IMR-90 (cell line): ENCODE data around the gene ELMO1. TPM values are rescaled to one million over a fixed set of nuclear protein-coding genes. Genes with fewer than 3 reads are reported as not detected.

Source experiments
- ATAC-seq: fragments of 200-7000 bp; cut with Tn5 transposase; 2 replicates; pipeline ENCODE4 v1.9.1; 2020; ENCODE audit warnings: low read depth, mild to moderate bottlenecking, moderate library complexity
- BruUV-seq: library from RNA; stranded (reverse); fragments of 400-500 nt; replicated peaks from 2 replicates; lab custom pipeline; 2021; lab: Mats Ljungman, UMichigan
- CTCF ChIA-PET: fragments of 300-600 bp; formaldehyde crosslinking; extraction: SDS; loops from one replicate; lab custom pipeline; 2021; ENCODE audit warnings: antibody characterized with exemption; lab: Yijun Ruan, JAX
- POLR2A ChIA-PET: fragments of 300-600 bp; sonication (Branson Sonifier 250); formaldehyde crosslinking; loops from one replicate; lab custom pipeline; 2022; ENCODE audit warnings: antibody characterized with exemption; ENCODE audit not compliant: unreplicated experiment; lab: Charles Lee
- DNase-seq: peaks from one replicate; pipeline ENCODE4 v3.0.0; 2013
- H2AFZ ChIP-seq: replicated peaks from 2 replicates; pipeline ENCODE3; 2013; ENCODE audit warnings: low read length, mild to moderate bottlenecking; ENCODE audit not compliant: poor library complexity
- H2AK5ac ChIP-seq: 2 replicates; pipeline ENCODE4 v1.6.1; 2013; ENCODE audit warnings: low read depth, low read length, inconsistent platforms
- H2AK9ac ChIP-seq: replicated peaks from 2 replicates; pipeline ENCODE3; 2013; ENCODE audit warnings: mild to moderate bottlenecking, low read depth, low read length, moderate library complexity; ENCODE audit not compliant: poor library complexity
- H2BK120ac ChIP-seq: 2 replicates; pipeline ENCODE4 v1.6.1; 2013; ENCODE audit warnings: low read depth, low read length, inconsistent platforms
- H2BK15ac ChIP-seq: 3 replicates; pipeline ENCODE4 v1.6.1; 2013; ENCODE audit warnings: low read depth, low read length, inconsistent platforms
- H2BK20ac ChIP-seq: 2 replicates; pipeline ENCODE4 v1.6.1; 2013; ENCODE audit warnings: low read depth, mild to moderate bottlenecking, inconsistent platforms, low read length, moderate library complexity
- H2BK5ac ChIP-seq: 2 replicates; pipeline ENCODE4 v1.6.1; 2013; ENCODE audit warnings: mild to moderate bottlenecking, low read depth, low read length, inconsistent platforms; ENCODE audit not compliant: poor library complexity, severe bottlenecking
- H3K14ac ChIP-seq: replicated peaks from 2 replicates; pipeline ENCODE4 v1.6.1; 2013; ENCODE audit warnings: low read depth, low read length, inconsistent platforms
- H3K18ac ChIP-seq: 2 replicates; pipeline ENCODE4 v1.6.1; 2013; ENCODE audit warnings: low read depth, low read length, control low read depth
- H3K23ac ChIP-seq: 2 replicates; pipeline ENCODE4 v1.6.1; 2013; ENCODE audit warnings: low read depth, low read length, inconsistent platforms
- H3K27ac ChIP-seq: 2 replicates; pipeline ENCODE4 v1.5.1; 2013; ENCODE audit warnings: mild to moderate bottlenecking, control low read depth, low read length; ENCODE audit not compliant: insufficient read depth
- H3K27me3 ChIP-seq: 2 replicates; pipeline ENCODE4 v1.6.1; 2013; ENCODE audit warnings: low read length; ENCODE audit not compliant: control insufficient read depth, insufficient read depth
- H3K36me3 ChIP-seq: 2 replicates; pipeline ENCODE4 v1.6.1; 2013; ENCODE audit warnings: low read length, mixed read lengths; ENCODE audit not compliant: control insufficient read depth, insufficient read depth
- H3K4ac ChIP-seq: 2 replicates; pipeline ENCODE4 v1.6.1; 2013; ENCODE audit warnings: low read depth, low read length, inconsistent platforms
- H3K4me1 ChIP-seq: 2 replicates; pipeline ENCODE4 v1.6.1; 2013; ENCODE audit warnings: low read length, mixed read lengths; ENCODE audit not compliant: control insufficient read depth, insufficient read depth
- H3K4me2 ChIP-seq: 2 replicates; pipeline ENCODE4 v1.6.1; 2013; ENCODE audit warnings: low read depth, mild to moderate bottlenecking, control low read depth, low read length, moderate library complexity
- H3K4me3 ChIP-seq: 2 replicates; pipeline ENCODE4 v1.5.1; 2013; ENCODE audit warnings: low read depth, mild to moderate bottlenecking, control low read depth, low read length, moderate library complexity; ENCODE audit not compliant: insufficient read depth
- H3K56ac ChIP-seq: 2 replicates; pipeline ENCODE4 v1.6.1; 2013; ENCODE audit warnings: low read length, inconsistent platforms; ENCODE audit not compliant: insufficient read depth; ENCODE audit errors: extremely low read depth
- H3K79me1 ChIP-seq, 2 experiments: 2 replicates each; pipeline ENCODE4 v1.6.1; 2013; ENCODE audit warnings: low read length in 2 of 2, inconsistent platforms in 1 of 2, low read depth in 1 of 2
- H3K9ac ChIP-seq: 2 replicates; pipeline ENCODE4 v1.6.1; 2013; ENCODE audit warnings: low read depth, low read length, control low read depth
- H3K9me1 ChIP-seq: 2 replicates; pipeline ENCODE4 v1.6.1; 2013; ENCODE audit warnings: low read length, inconsistent platforms; ENCODE audit not compliant: insufficient read depth
- H3K9me3 ChIP-seq: 2 replicates; pipeline ENCODE4 v1.6.1; 2013; ENCODE audit warnings: low read length; ENCODE audit not compliant: control insufficient read depth, insufficient read depth
- H4K20me1 ChIP-seq: 2 replicates; pipeline ENCODE4 v1.6.1; 2013; ENCODE audit warnings: low read length, inconsistent platforms; ENCODE audit not compliant: insufficient read depth
- H4K5ac ChIP-seq: 2 replicates; pipeline ENCODE4 v1.6.1; 2013; ENCODE audit warnings: mild to moderate bottlenecking, low read depth, low read length, control low read depth
- H4K8ac ChIP-seq, 2 experiments: 2 replicates each; pipeline ENCODE4 v1.6.1; 2013; ENCODE audit warnings: low read depth in 2 of 2, low read length in 2 of 2, control low read depth in 1 of 2, inconsistent platforms in 1 of 2
- H4K91ac ChIP-seq: 2 replicates; pipeline ENCODE4 v1.6.1; 2013; ENCODE audit warnings: low read depth, low read length, inconsistent platforms; ENCODE audit not compliant: insufficient read depth
- CEBPB ChIP-seq: IDR thresholded peaks from 2 replicates; pipeline ENCODE4 v1.6.1; 2012; ENCODE audit warnings: low read depth, low read length, improper control_type of control experiment
- CHD1 ChIP-seq: IDR thresholded peaks from 2 replicates; pipeline ENCODE4 v1.6.1; 2012; ENCODE audit warnings: low read depth, low read length, improper control_type of control experiment
- CTCF ChIP-seq: conservative IDR thresholded peaks from 2 replicates; pipeline ENCODE4 v1.5.1; 2012; ENCODE audit warnings: mild to moderate bottlenecking, low read depth, low read length, improper control_type of control experiment
- FOS ChIP-seq: fragments of 150-350 bp; IDR thresholded peaks from 2 replicates; pipeline ENCODE4 v1.6.1; 2016; ENCODE audit warnings: low read depth, low read length
- MAFK ChIP-seq: IDR thresholded peaks from 2 replicates; pipeline ENCODE4 v1.6.1; 2012; ENCODE audit warnings: low read depth, low read length, improper control_type of control experiment
- MXI1 ChIP-seq: IDR thresholded peaks from 2 replicates; pipeline ENCODE4 v1.6.1; 2012; ENCODE audit warnings: low read depth, mild to moderate bottlenecking, low read length, moderate library complexity, borderline replicate concordance
- NFE2L2 ChIP-seq: fragments of 150-350 bp; IDR thresholded peaks from 2 replicates; pipeline ENCODE4 v1.6.1; 2016; ENCODE audit warnings: low read depth, mild to moderate bottlenecking, low read length
- POLR2A ChIP-seq: IDR thresholded peaks from 2 replicates; pipeline ENCODE4 v1.6.1; 2012; ENCODE audit warnings: mild to moderate bottlenecking, low read depth, low read length
- RAD21 ChIP-seq: IDR thresholded peaks from 2 replicates; pipeline ENCODE4 v1.6.1; 2012; ENCODE audit warnings: low read length, improper control_type of control experiment
- RCOR1 ChIP-seq: IDR thresholded peaks from 2 replicates; pipeline ENCODE4 v1.6.1; 2012; ENCODE audit warnings: mild to moderate bottlenecking, low read length, improper control_type of control experiment; ENCODE audit not compliant: insufficient replicate concordance
- RFX5 ChIP-seq: IDR thresholded peaks from 2 replicates; pipeline ENCODE4 v1.8.0; 2012; ENCODE audit warnings: low read depth, mild to moderate bottlenecking, low read length, moderate library complexity
- SMC3 ChIP-seq: fragments of 150-350 bp; IDR thresholded peaks from 2 replicates; pipeline ENCODE4 v1.6.1; 2016; ENCODE audit warnings: low read depth, mild to moderate bottlenecking, antibody characterized with exemption, low read length, moderate library complexity
- USF2 ChIP-seq: fragments of 150-350 bp; IDR thresholded peaks from 2 replicates; pipeline ENCODE4 v1.6.1; 2017; ENCODE audit warnings: mild to moderate bottlenecking, antibody characterized with exemption, low read length, low read depth
- WGBS, 2 experiments: methylation state at CpG; one replicate each; pipeline versions ENCODE4 v1.1.5 to v1.1.7; 2013; ENCODE audit warnings: missing lambda C conversion rate in 2 of 2; ENCODE audit not compliant: insufficient read length in 1 of 2; ENCODE audit errors: extremely low coverage in 2 of 2; 5-methylcytosine and 5-hydroxymethylcytosine counted together
- dilution Hi-C: fragments of 300-500 bp; cut with HindIII; formaldehyde crosslinking; loops from one replicate; pipeline ENCODE4 v1.14.3; 2018; ENCODE audit warnings: low sequenced_read_pairs; ENCODE audit not compliant: unreplicated experiment
- in situ Hi-C: fragments of 300-500 bp; cut with MboI; formaldehyde crosslinking; loops from 3 replicates; pipeline ENCODE4 v1.14.3; 2019; ENCODE audit warnings: low sequenced_read_pairs, inconsistent platforms, mixed read lengths
- intact Hi-C: fragments of 100-400 bp; cut with micrococcal nuclease; formaldehyde crosslinking; loops from 2 replicates; pipeline ENCODE4 v1.10.0; 2022
- polyA plus RNA-seq, 3 experiments: library from polyadenylated mRNA; depleted of rRNA; stranded (reverse); fragments of >200 nt; gene quantifications; 2 replicates each; pipeline ENCODE4 v1.2.3, GENCODE V29; 2012; ENCODE audit warnings: low replicate concordance in 1 of 3
- total RNA-seq: library from RNA; depleted of rRNA; stranded (reverse); fragments of >200 nt; gene quantifications from 2 replicates; pipeline ENCODE4 v1.2.3, GENCODE V29; 2012

The ELMO1 gene
- total and polyA plus RNA-seq, 2 of the 4 experiments (the other 2 are of a cell fraction), result 0.03 TPM; not detected in 1

DNA sequence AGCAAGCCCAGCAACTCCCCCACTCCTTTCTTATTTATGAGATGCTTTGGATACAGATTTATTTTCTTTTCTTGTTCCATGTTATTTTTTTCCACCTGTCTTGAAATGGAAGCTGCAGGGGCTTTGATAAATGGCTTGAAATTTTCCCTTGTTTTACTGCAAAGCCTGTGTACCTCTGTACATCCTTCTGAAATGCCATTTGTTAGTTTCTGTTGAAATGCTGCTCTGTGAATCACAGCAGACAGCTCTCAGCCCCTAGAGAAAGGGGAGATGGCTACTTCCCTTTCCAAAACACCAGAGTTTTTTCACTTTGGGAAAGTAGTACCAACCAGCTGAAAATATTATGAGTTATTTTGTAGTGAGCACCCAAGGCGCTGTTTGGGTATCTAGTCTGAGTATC is 304.2 kb downstream of the ELMO1 start:
- H3K27ac ChIP-seq, result no peak overlapping the region
- H3K4me2 ChIP-seq, result no peak overlapping the region
- H2BK5ac ChIP-seq, result no peak overlapping the region
- H3K9me3 ChIP-seq, result no peaks in the 10 kb centered on the region
- no TSS peak for BruUV-seq
- H3K23ac ChIP-seq, result no peak overlapping the region
- H3K14ac ChIP-seq, result no peak overlapping the region
- DNase-seq (no peak), ATAC-seq (no peak)
- H3K4me1 ChIP-seq, result no peaks in the 10 kb centered on the region
- no peak overlapping the region for H4K91ac ChIP-seq
- H4K5ac ChIP-seq, result no peak overlapping the region
- no peaks in the 10 kb centered on the region for H3K9me1 ChIP-seq
- ChIA-PET CTCF (interaction anchor here (0.7 kb wide), 1 partner anchor 385 kb away, joined by 3 read pairs; no protein-coding TSS in a partner anchor), POLR2A (no interaction called here)
- intact Hi-C loops, result loop anchor here (5.0 kb wide), 1 partner anchor 272 kb away; no protein-coding TSS in a partner anchor
- no peaks in the 10 kb centered on the region for H3K27me3 ChIP-seq
- H3K56ac ChIP-seq, result no peak overlapping the region
- no peaks in the 10 kb centered on the region for H3K79me1 ChIP-seq
- no peak overlapping the region for H2BK120ac ChIP-seq
- H3K4ac ChIP-seq, result no peak overlapping the region
- H2AK9ac ChIP-seq, result no peak overlapping the region
- no peak overlapping the region for H4K8ac ChIP-seq
- H2BK15ac ChIP-seq, result no peak overlapping the region
- WGBS, 2 experiments, result no CpG with 5 or more reads among the region's 1 CpG
- H3K36me3 ChIP-seq, result no peaks in the 10 kb centered on the region
- no peak overlapping the region for H3K18ac ChIP-seq
- no peak overlapping the region for H3K4me3 ChIP-seq
- no peak overlapping the region for H2BK20ac ChIP-seq
- dilution Hi-C loops, result no loop called here
- H2AFZ ChIP-seq, result no peak overlapping the region
- in situ Hi-C loops, result no loop called here
- no peak overlapping the region for H3K9ac ChIP-seq
- no peak overlapping the region for H2AK5ac ChIP-seq
- TF ChIP-seq POLR2A (no peak), CHD1 (no peak), NFE2L2 (no peak), USF2 (no peak), RAD21 (no peak), SMC3 (no peak), MXI1 (no peak), CEBPB (no peak), CTCF (no peak), MAFK (no peak), RCOR1 (no peak), RFX5 (no peak), FOS (no peak)
- H4K20me1 ChIP-seq, result no peaks in the 10 kb centered on the region
